A673 (cell line): ENCODE data around the gene NTRK3.

Experiments used
- CTCF ChIP-seq: fragments of 300-800, 200-600 bp; sonication (generic); conservative IDR thresholded peaks from 2 replicates; pipeline ENCODE4 v1.5.1; 2017; ENCODE audit warnings: low read depth, mild to moderate bottlenecking, antibody characterized with exemption, low read length, moderate library complexity, mixed read lengths
- EZH2 ChIP-seq: fragments of 200-600 bp; sonication (generic); IDR thresholded peaks from 2 replicates; pipeline ENCODE4 v1.6.1; 2017; ENCODE audit warnings: borderline replicate concordance, low read depth, mild to moderate bottlenecking, mixed read lengths, antibody characterized with exemption, low read length; ENCODE audit not compliant: poor library complexity, severe bottlenecking

- TF ChIP-seq CTCF = no peak
- no peak for TF ChIP-seq EZH2
Measured at GRCh38 chr15:88239594-88239993, 16.9 kb downstream of the NTRK3 start.
